Erythroblast (primary cell): ENCODE results near the gene GMPR2.
A peak's percentile ranks its signal among the peaks of the same experiment; 100 is the strongest.
"Not testable (repeated sequence)": the region's sequence is repeated elsewhere in the genome, so short reads cannot be mapped to it uniquely, and the experiment has no call there.

Experiments used
- DNase-seq, 2 experiments: peaks; one replicate each; lab custom pipeline; 2025; lab: John Stamatoyannopoulos, UW
- GATA1 ChIP-seq: IDR thresholded peaks from 2 replicates; pipeline ENCODE4 v1.6.1; 2011; ENCODE audit warnings: low read depth, mild to moderate bottlenecking, control low read depth, low read length, moderate library complexity
- POLR2A ChIP-seq: IDR thresholded peaks from 2 replicates; pipeline ENCODE4 v1.6.1; 2011; ENCODE audit warnings: mild to moderate bottlenecking, low read length

Gene GMPR2

DNA sequence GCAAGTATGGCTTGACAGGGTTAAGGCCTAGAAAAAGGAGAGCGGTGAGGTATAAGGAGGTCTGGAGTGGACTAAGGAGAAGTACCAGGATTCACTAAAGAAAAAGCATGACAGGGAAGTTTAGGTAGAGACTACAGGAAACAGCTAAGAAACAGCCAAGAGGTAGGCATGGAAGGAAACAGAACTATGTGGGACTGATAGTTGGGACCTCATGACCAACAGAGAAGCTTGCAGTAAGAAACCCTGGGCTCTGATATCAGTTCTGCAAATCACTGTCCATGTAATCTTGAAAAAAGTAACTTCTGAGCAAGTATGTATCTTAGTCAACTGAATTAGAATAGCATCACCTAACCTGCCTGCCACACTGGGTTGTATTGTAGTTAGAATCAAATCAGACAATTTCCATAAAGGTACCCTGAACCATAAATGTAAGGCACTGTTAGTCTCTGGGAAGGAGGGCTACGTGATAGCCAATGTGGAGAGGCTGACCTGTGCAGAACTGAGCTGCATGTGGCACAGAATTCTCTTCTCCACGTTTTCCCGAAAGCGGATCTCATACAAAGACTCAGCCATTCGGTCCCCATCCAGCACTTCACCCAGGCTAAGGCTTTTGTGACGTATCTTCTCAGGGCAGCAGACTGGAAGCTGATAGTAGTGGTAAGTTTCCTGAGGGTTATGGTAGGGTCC lies 38.4 kb upstream of the GMPR2 start:
- TF ChIP-seq GATA1: no peak
- no peak for TF ChIP-seq POLR2A
- peak in 1 of 2 experiments; percentile 31 for DNase-seq

GRCh38 chr14:24194873-24195185 lies 37.9 kb upstream of the GMPR2 start:
- DNase-seq: no peak
- no peak for TF ChIP-seq GATA1
- TF ChIP-seq POLR2A: no peak

DNA sequence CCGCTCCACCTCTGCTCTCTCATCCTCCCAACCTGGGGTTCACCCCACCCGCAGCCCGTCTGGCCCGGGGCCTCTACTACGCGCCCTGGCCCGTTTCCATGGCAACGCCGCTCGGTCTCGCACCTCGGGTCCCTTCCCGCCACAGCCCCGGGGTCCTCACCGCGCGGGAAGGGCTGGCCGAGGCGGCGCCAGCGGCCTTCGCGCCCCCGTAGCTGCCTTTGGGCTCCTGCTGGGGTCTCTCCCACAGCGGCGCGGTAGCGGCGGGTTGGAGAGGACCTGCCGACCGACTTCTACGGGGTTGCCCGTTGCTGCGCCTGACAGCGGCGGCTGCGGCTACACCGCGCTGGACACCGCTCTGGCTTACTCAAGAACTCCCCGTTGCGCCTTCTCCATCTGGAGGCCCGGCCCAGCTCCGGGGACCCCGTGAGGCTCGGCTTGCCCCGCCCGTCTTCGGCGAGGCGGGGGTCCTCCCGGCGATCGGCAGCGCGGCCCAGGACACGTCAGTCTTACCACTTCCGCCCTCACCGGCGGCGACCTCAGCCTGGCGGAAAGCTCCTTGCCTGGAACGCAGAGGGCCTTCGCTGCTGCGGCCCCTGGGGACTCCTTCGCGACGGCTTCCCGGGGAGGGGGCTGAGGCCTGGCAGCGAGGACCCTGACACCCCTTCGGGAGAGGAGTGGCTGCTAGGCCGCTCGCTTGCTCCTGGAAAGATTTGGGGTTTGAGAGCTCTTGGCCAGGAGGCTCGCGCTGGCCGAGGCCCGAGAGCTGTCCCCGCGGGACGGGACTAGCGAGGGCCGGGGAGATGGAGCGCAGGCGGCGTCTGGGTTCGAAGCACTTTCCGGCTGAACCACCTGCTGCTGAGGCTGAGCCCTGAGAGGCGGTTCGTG lies 37.3 kb upstream of the GMPR2 start, which contains the start of gene TM9SF1:
Gene TM9SF1, minus strand, starts transcription at position 256 of the 885 bp plus-strand sequence. CDS start 422 bp downstream, outside the sequence.
- TF ChIP-seq POLR2A (peak; percentile 84), GATA1 (no peak)
- DNase-seq: peak; percentile 92 to 93

- no peak for TF ChIP-seq GATA1
- no peak for TF ChIP-seq POLR2A
- DNase-seq: peak; percentile 63 to 72
Observed at GRCh38 chr14:24196071-24197055, 36.4 kb upstream of the GMPR2 start.

GRCh38 chr14:24197056-24197450 lies 35.7 kb upstream of the GMPR2 start:
- TF ChIP-seq POLR2A (no peak), GATA1 (no peak)
- DNase-seq: peak; percentile 32 to 52

GRCh38 chr14:24198814-24199524 lies 33.8 kb upstream of the GMPR2 start:
- no peak for TF ChIP-seq POLR2A
- TF ChIP-seq GATA1: no peak
- DNase-seq: no peak

GRCh38 chr14:24202538-24202937 lies 30.2 kb upstream of the GMPR2 start:
- DNase-seq: not testable (repeated sequence)

DNA sequence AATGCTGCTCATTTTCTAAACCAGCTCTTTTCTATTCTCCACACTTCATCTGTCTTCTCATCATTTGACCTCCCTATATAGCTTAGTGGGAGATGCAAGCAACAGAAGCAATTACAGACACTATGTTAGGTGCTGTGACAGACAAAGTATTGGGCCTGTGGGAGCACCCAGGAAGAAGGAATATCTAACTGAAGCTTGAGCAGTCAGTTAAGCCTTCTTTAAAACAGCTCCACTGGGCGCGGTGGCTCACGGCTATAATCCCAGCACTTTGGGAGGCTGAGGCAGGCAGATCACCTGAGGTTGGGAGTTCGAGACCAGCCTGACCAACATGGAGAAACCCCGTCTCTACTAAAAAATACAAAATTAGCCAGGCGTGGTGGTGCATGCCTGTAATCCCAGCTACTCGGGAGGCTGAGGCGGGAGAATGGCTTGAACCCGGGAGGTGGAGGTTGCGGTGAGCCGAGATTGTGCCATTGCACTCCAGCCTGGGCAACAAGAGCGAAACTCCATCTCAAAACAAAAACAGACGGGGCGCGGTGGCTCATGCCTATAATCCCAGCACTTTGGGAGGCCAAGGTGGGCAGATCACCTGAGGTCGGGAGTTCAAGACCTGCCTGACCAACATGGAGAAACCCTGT lies 29.4 kb upstream of the GMPR2 start:
- DNase-seq: not testable (repeated sequence)

DNA sequence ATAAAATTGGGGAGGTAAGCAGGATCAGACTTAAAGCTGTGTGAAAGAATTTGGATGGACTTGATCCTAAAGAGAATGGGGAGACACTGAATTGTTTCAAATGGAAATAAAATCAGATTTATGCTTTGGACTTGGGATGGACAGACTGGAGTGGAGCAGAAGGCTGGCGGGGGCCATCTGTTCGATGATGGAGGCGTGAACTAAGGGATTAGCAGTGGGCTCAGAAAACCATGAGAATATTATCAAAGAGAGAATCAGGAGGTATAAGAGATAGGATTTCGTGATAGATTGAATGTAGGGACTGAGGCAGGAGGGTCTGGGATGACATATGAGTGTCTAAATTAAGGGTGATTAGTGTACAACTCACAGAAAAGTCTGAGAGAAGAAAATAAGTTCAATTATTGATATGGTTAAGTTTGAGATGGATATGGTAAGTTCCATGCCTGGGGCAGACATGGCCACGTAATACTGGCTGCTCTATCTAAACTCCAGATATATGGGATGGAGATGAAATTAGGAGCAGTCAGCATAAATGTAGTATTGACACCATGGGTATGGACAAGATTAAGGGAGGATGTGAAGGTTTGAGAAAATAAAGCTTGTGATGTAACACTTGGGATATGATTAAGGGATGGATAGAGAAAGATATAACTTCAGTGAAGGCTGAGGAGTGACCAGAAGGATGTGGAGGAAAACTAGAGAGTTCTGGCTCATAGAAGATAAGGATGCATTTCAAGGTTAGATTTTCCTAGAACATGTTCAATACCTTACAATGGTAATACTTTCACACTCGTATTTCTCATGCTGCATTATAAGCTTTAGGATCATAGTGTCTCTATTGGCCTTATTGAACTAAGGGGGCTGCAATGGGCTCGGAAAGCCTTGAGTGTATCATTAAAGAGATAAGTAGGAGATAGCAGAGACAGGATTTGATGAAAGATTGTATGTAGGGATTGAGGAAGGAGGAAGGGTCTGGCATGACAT lies 28.3 kb upstream of the GMPR2 start:
- TF ChIP-seq POLR2A (no peak), GATA1 (no peak)
- no peak for DNase-seq

DNA sequence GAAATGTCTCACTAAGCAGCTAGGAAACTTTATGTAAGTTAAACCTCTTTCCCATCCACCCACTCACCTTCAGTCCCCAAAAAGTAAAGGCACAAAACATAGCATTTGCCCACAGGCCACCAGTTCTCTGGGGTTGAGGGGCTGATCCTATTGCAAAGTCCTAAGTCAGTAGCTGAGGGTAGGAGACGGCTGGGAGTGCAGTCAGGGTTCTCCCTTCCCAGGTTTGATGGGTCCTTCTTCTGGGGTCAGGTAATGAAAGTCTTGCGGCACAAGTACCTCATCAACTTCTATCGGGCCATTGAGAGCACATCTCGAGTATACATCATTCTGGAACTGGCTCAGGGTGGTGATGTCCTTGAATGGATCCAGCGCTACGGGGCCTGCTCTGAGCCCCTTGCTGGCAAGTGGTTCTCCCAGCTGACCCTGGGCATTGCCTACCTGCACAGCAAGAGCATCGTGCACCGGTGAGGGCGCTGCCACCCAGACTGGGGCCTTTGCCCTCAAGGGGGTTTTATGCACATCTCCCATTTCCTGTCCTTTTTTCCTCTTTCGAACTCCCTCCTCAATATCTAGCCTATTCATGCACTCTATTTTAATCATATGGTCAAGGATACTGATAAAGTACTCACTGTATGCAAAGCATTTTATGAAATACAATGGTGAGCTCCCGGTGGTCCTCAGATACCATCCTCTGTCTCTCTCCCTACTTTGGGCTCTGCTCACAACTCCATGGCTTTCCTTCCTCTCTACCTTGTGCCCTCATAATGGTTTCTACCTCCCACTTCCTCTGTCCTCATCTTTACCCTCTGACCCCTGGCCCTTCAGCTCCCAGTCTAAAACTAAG lies 26.2 kb upstream of the GMPR2 start:
- no peak for DNase-seq
- TF ChIP-seq GATA1: no peak
- TF ChIP-seq POLR2A: no peak

GRCh38 chr14:24207104-24207551 lies 25.6 kb upstream of the GMPR2 start:
- DNase-seq: no peak
- no peak for TF ChIP-seq POLR2A
- TF ChIP-seq GATA1: no peak
